Thymus (tissue), 11 donors: ENCODE results near the gene MRPS16. TPM values are rescaled to one million over a fixed set of nuclear protein-coding genes. Genes with fewer than 3 reads are reported as not detected.

Source experiments
- DNase-seq, 9 donors: peaks; one replicate each; pipeline ENCODE4 v3.0.0-alpha.2; 2013; ENCODE audit warnings: low spot score in 9 of 9, low read depth in 6 of 9, missing footprints in 1 of 9
- H3K27ac ChIP-seq, 2 donors: one replicate each; pipeline ENCODE4 v1.5.1; 2013; ENCODE audit warnings: control low read depth in 1 of 2, low read depth in 1 of 2, low read length in 1 of 2, mild to moderate bottlenecking in 1 of 2, moderate library complexity in 1 of 2
- H3K27me3 ChIP-seq, 2 donors: one replicate each; pipeline ENCODE4 v1.5.1; 2013; ENCODE audit warnings: low read length in 1 of 2; ENCODE audit not compliant: control insufficient read depth in 2 of 2, insufficient read depth in 1 of 2
- H3K36me3 ChIP-seq, 2 donors: one replicate each; pipeline ENCODE4 v1.5.1; 2013; ENCODE audit warnings: low read length in 1 of 2, mild to moderate bottlenecking in 1 of 2, moderate library complexity in 1 of 2; ENCODE audit not compliant: control insufficient read depth in 2 of 2, insufficient read depth in 2 of 2
- H3K4me1 ChIP-seq, 2 donors: one replicate each; pipeline ENCODE4 v1.5.1; 2013; ENCODE audit warnings: low read length in 2 of 2; ENCODE audit not compliant: control insufficient read depth in 2 of 2, insufficient read depth in 2 of 2
- H3K4me3 ChIP-seq, 2 donors: one replicate each; pipeline ENCODE4 v1.5.1; 2013; ENCODE audit warnings: low read length in 2 of 2, control low read depth in 1 of 2, mild to moderate bottlenecking in 1 of 2
- H3K9me3 ChIP-seq, 2 donors: one replicate each; pipeline ENCODE4 v1.5.1; 2013; ENCODE audit warnings: low read length in 1 of 2, mild to moderate bottlenecking in 1 of 2; ENCODE audit not compliant: control insufficient read depth in 2 of 2, insufficient read depth in 1 of 2
- WGBS: extraction: QIAGEN DNeasy Blood & Tissue Kit; methylation state at CpG from one replicate; pipeline ENCODE4 v1.1.7; 2013; 5-methylcytosine and 5-hydroxymethylcytosine counted together
- polyA plus RNA-seq: library from polyadenylated mRNA; stranded (reverse); fragments of 200-250 nt; gene quantifications from one replicate; pipeline ENCODE4 v1.2.3, GENCODE V29; 2013
- total RNA-seq: library from RNA; stranded (reverse); fragments of 120-200 nt; gene quantifications from one replicate; pipeline ENCODE4 v1.2.4, GENCODE V29; 2013
- donor health status: healthy.

MRPS16 gene
- total and polyA plus RNA-seq, 2 donors: 67.3 to 69.6 TPM

DNA sequence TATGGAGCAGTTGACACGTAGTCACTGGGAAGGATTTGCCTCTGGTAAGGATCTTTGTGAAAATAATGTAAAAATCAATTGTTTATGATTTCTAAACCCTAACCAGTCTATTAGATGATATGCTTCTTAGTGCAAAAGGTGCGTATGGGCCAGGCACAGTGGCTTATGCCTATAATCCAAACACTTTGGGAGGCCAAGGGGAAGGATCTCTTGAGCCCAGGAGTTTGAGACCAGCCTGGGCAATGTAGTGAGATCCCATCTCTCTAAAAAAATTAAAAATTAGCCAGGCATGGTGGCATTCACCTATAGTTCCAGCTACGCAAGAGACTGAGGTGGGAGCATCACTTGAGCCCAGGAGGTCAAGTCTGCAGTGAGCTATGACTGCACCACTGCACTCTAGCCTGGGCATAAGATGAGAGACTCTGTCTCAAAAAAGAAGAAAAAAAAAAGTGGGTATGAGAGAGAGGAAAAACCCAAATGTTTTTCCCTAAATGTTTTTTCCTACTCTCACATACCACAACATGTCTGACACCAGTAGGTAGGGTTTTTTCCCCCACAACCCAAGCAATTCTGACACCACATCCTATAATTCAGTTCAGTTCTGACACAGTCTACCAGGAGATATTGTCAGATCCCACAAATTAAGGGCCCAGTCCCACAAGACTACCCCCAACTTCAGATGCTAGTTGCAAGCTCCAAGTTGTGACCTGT lies 41.9 kb downstream of the MRPS16 start:
- Histone ChIP-seq H3K4me3 (no peak overlapping the region), H3K27ac (no peak overlapping the region), H3K36me3 (peaks cover 2 to 16% of the 10 kb centered on the region in 2 donors), H3K9me3 (peaks cover 0 to 8% of the 10 kb centered on the region in 2 donors), H3K27me3 (no peaks in the 10 kb centered on the region), H3K4me1 (no peaks in the 10 kb centered on the region)
- 97% methylated on average over 3 of the region's 3 CpGs for whole genome bisulfite sequencing
- no peak for DNase-seq

DNA sequence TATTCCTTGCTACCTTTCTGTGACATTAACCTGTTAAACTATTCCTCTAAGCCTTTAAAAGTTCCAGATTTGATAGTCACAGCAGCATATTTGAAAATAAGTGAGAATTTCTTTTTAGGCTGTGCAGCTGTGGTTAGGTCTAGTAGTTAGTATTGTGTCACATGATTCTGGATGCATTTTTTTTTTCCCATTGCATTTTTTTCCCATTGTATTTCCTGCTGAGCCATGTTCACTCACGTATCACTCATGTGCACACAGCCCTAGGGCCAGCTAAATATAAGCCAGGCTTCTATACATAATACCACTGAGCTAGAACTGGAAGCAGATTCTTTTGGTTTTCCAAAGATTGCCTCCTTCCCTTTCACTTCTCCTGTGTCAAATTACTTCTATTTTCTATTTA lies 42.7 kb downstream of the MRPS16 start:
- peaks cover 2 to 16% of the 10 kb centered on the region in 2 donors for H3K36me3 ChIP-seq
- no peak overlapping the region for H3K27ac ChIP-seq
- WGBS: 91% methylated on average over 1 of the region's 1 CpG
- no peaks in the 10 kb centered on the region for H3K4me1 ChIP-seq
- no peak for DNase-seq
- H3K27me3 ChIP-seq: no peaks in the 10 kb centered on the region
- no peak overlapping the region for H3K4me3 ChIP-seq
- peaks cover 0 to 8% of the 10 kb centered on the region in 2 donors for H3K9me3 ChIP-seq

DNA sequence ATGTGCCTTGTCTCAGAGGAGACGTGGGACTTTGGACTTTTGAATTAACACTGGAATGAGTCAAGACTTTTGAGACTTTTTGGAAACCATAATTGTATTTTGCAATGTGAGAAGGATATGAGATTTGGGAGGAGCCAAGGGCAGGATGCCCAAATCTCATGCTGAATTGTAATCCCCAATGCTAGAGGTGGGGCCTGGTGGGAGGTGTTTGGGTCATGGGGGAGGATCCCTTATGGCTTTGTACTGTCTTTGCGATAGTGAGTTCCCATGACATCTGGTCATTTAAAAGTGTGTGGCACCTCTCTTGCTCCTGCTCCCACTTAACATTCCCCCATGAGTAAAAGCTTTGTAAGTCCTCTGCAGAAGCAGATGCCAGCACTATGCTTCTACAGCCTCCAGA lies 44.6 kb downstream of the MRPS16 start:
- peaks cover 0 to 8% of the 10 kb centered on the region in 2 donors for H3K9me3 ChIP-seq

DNA sequence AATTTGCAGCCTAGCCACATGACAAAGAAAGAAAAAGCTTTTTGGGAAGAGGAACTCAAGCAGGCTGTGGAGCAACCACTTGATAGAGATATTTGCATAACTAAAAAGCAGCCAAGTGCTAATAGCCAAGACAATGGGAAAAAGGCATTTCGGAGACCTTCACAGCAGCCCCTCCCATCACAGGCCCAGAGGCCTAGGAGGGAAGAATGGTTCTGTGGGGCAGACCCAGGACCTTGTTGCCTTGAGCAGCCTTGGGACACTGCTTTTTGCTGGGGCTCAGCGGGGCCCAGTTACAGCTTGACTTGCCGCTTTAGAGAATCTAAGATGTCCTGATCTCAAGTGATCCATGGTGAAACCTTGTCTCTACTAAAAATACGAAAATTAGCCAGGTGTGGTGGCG lies 46.1 kb downstream of the MRPS16 start:
- DNase-seq: no peak
- Histone ChIP-seq H3K9me3 (peaks cover 0 to 8% of the 10 kb centered on the region in 2 donors), H3K4me1 (no peaks in the 10 kb centered on the region), H3K27ac (no peak overlapping the region), H3K36me3 (peaks cover 2 to 11% of the 10 kb centered on the region in 2 donors), H3K4me3 (no peak overlapping the region), H3K27me3 (no peaks in the 10 kb centered on the region)
- over 99% methylated on average over 5 of the region's 5 CpGs for WGBS

More for the DNA sequence above, 44.6 kb downstream of the MRPS16 start:
- H3K4me3 ChIP-seq: no peak overlapping the region
- H3K4me1 ChIP-seq: no peaks in the 10 kb centered on the region
- H3K36me3 ChIP-seq: peaks cover 2 to 16% of the 10 kb centered on the region in 2 donors
- DNase-seq: no peak
- no peak overlapping the region for H3K27ac ChIP-seq
- 96% methylated on average over 2 of the region's 2 CpGs for WGBS
- H3K27me3 ChIP-seq: no peaks in the 10 kb centered on the region

DNA sequence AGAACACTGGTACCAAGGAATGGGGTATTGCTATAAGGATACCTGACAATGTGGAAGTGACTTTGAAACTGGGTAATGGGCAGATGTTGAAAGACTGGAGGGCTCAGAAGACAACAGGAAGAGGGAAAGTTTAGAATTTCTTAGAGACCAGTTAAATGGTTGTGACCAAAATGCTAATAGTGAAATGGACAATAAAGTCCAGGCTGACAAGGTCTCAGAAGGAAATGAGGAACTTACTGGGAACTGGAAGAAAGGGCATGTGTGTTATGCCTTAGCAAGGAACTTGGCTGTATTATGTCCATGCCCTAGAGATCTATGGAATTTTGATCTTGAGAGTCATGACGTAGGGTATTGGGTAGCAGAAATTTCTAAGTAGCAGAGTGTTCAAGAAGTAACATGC lies 46.6 kb downstream of the MRPS16 start:
- Histone ChIP-seq H3K4me3 (no peak overlapping the region), H3K27me3 (no peaks in the 10 kb centered on the region), H3K9me3 (peaks cover 0 to 8% of the 10 kb centered on the region in 2 donors), H3K27ac (no peak overlapping the region), H3K36me3 (peaks cover 0 to 10% of the 10 kb centered on the region in 2 donors), H3K4me1 (no peaks in the 10 kb centered on the region)
- no peak for DNase-seq
- WGBS: 97% methylated on average over 1 of the region's 1 CpG

DNA sequence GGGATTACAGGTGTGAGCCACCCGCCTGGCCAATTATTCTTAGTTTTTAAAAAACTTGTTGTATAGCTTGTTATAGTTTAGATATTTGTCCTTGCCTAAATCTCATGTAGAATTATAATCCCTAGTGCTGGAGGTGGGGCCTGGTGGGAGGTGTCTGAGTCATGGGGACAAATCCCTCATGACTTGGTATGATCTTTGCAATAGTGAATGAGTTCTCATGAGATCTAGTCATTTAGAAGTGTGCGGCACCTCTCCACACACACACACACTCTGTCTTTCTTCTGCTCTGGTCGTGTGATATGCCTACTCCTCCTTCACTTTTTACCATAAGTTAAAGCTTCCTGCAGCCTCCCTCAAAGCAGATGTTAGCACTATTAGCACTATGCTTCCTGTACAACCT lies 47.4 kb downstream of the MRPS16 start:
- 97% methylated on average over 3 of the region's 3 CpGs for WGBS
- H3K4me1 ChIP-seq: no peaks in the 10 kb centered on the region
- H3K9me3 ChIP-seq: peaks cover 0 to 8% of the 10 kb centered on the region in 2 donors
- peaks cover 0 to 3% of the 10 kb centered on the region in 2 donors for H3K36me3 ChIP-seq
- no peak overlapping the region for H3K27ac ChIP-seq
- no peak for DNase-seq
- no peak overlapping the region for H3K4me3 ChIP-seq
- H3K27me3 ChIP-seq: no peaks in the 10 kb centered on the region

Other genes starting within 250 kb of the MRPS16 start
- 50.2 TPM for gene P4HA1, start 155.8 kb downstream of the MRPS16 start, total RNA-seq
- gene P4HA1, start 155.8 kb downstream of the MRPS16 start, polyA plus RNA-seq: 15.7 TPM
- 1.8 TPM for gene NUDT13, start 142.2 kb downstream of the MRPS16 start, total RNA-seq
- gene NUDT13, start 142.2 kb downstream of the MRPS16 start, polyA plus RNA-seq: 3.2 TPM
- 26.5 TPM for gene ECD, start 84.6 kb downstream of the MRPS16 start, total RNA-seq
- gene ECD, start 84.6 kb downstream of the MRPS16 start, polyA plus RNA-seq: 13.8 TPM
- 15.2 TPM for gene FAM149B1, start 84.5 kb downstream of the MRPS16 start, total RNA-seq
- gene FAM149B1, start 84.5 kb downstream of the MRPS16 start, polyA plus RNA-seq: 29.5 TPM
- gene DNAJC9, start 5.4 kb downstream of the MRPS16 start, total RNA-seq: 48.7 TPM
- gene DNAJC9, start 5.4 kb downstream of the MRPS16 start, polyA plus RNA-seq: 21.6 TPM
- gene CFAP70, start 106.2 kb upstream of the MRPS16 start, total RNA-seq: 1.7 TPM
- 14.3 TPM for gene CFAP70, start 106.2 kb upstream of the MRPS16 start, polyA plus RNA-seq
- 55.7 TPM for gene ANXA7, start 161.4 kb upstream of the MRPS16 start, total RNA-seq
- gene ANXA7, start 161.4 kb upstream of the MRPS16 start, polyA plus RNA-seq: 85.2 TPM
- gene MSS51, start 180.9 kb upstream of the MRPS16 start, total RNA-seq: 1.2 TPM
- 4.1 TPM for gene MSS51, start 180.9 kb upstream of the MRPS16 start, polyA plus RNA-seq
- 14.7 TPM for gene PPP3CB, start 243.4 kb upstream of the MRPS16 start, total RNA-seq
- gene PPP3CB, start 243.4 kb upstream of the MRPS16 start, polyA plus RNA-seq: 49.4 TPM